B cell (primary cell): ENCODE measurements around the gene INCA1.

ENCODE experiments used
- CTCF ChIP-seq: fragments of 200-600 bp; IDR thresholded peaks from one replicate; pipeline ENCODE4 v1.8.0; 2022; ENCODE audit warnings: antibody characterized with exemption, mild to moderate bottlenecking
- EZH2 ChIP-seq: IDR thresholded peaks from 2 replicates; pipeline ENCODE4 v1.6.1; 2012; ENCODE audit warnings: borderline replicate concordance, low read depth, mild to moderate bottlenecking, moderate library complexity, low read length; ENCODE audit not compliant: insufficient read depth, poor library complexity, severe bottlenecking

- TF ChIP-seq CTCF (no peak), EZH2 (no peak)
Measured at GRCh38 chr17:4950075-4950745, 47.1 kb downstream of the INCA1 start.
